OCI-LY7 (cell line): ENCODE results near the gene DYNLL1. TPM values are rescaled to one million over a fixed set of nuclear protein-coding genes. Genes with fewer than 3 reads are reported as not detected.
"Not testable (repeated sequence)": the region's sequence is repeated elsewhere in the genome, so short reads cannot be mapped to it uniquely, and the experiment has no call there.

ENCODE experiments used
- BruUV-seq: library from RNA; stranded (reverse); fragments of 400-500 nt; replicated peaks from 2 replicates; lab custom pipeline; 2021; lab: Mats Ljungman, UMichigan
- CTCF ChIA-PET: fragments of 300-600 bp; sonication (Branson Sonifier 250); formaldehyde crosslinking; loops from one replicate; lab custom pipeline; 2022; ENCODE audit warnings: antibody characterized with exemption; ENCODE audit not compliant: unreplicated experiment; lab: Charles Lee
- POLR2A ChIA-PET: fragments of 300-600 bp; sonication (Branson Sonifier 250); formaldehyde crosslinking; loops from one replicate; lab custom pipeline; 2022; ENCODE audit warnings: antibody characterized with exemption; lab: Charles Lee
- DNase-seq: peaks from one replicate; pipeline ENCODE4 v3.0.0-alpha.2; 2015; ENCODE audit warnings: low spot score
- H2AFZ ChIP-seq: fragments of 200-600 bp; sonication (generic), shearing (Covaris generic); 2 replicates; pipeline ENCODE4 v1.6.1; 2014; ENCODE audit warnings: mild to moderate bottlenecking, antibody characterized with exemption, low read length, moderate library complexity
- H3K27ac ChIP-seq: fragments of 200-600 bp; sonication (generic); 2 replicates; pipeline ENCODE4 v1.5.1; 2014; ENCODE audit warnings: mixed run types, low read depth, mild to moderate bottlenecking, moderate library complexity, low read length, inconsistent platforms; ENCODE audit not compliant: poor library complexity, severe bottlenecking
- H3K36me3 ChIP-seq: fragments of 200-600 bp; sonication (generic); 2 replicates; pipeline ENCODE4 v1.6.1; 2014; ENCODE audit warnings: mild to moderate bottlenecking, antibody characterized with exemption, low read length, moderate library complexity, mixed read lengths; ENCODE audit not compliant: insufficient read depth
- H3K4me1 ChIP-seq: fragments of 200-600 bp; sonication (generic); 2 replicates; pipeline ENCODE4 v1.5.1; 2014; ENCODE audit warnings: mild to moderate bottlenecking, low read length; ENCODE audit not compliant: insufficient read depth, poor library complexity, severe bottlenecking
- H3K4me2 ChIP-seq: fragments of 200-600 bp; sonication (generic); 2 replicates; pipeline ENCODE4 v1.6.1; 2014; ENCODE audit warnings: mild to moderate bottlenecking, low read length
- H3K4me3 ChIP-seq: fragments of 200-600 bp; sonication (generic); 2 replicates; pipeline ENCODE4 v1.5.1; 2014; ENCODE audit warnings: mild to moderate bottlenecking, low read depth, low read length; ENCODE audit not compliant: poor library complexity, severe bottlenecking
- H3K79me2 ChIP-seq: fragments of 200-600 bp; sonication (generic); 2 replicates; pipeline ENCODE4 v1.6.1; 2016; ENCODE audit warnings: low read depth, mild to moderate bottlenecking, low read length, moderate library complexity, mixed read lengths; ENCODE audit not compliant: insufficient read depth
- H3K9me2 ChIP-seq: fragments of 200-600 bp; sonication (generic); 2 replicates; pipeline ENCODE4 v1.6.1; 2016; ENCODE audit warnings: mild to moderate bottlenecking, low read length, mixed read lengths; ENCODE audit not compliant: insufficient read depth
- H3K9me3 ChIP-seq: fragments of 200-600 bp; sonication (generic); 2 replicates; pipeline ENCODE4 v1.6.1; 2014; ENCODE audit warnings: mild to moderate bottlenecking, mixed run types, low read length, mixed read lengths
- H4K20me1 ChIP-seq: fragments of 200-600 bp; sonication (generic); 2 replicates; pipeline ENCODE4 v1.6.1; 2014; ENCODE audit warnings: mild to moderate bottlenecking, antibody characterized with exemption, low read length, moderate library complexity, mixed read lengths; ENCODE audit not compliant: insufficient read depth
- CTCF ChIP-seq: fragments of 200-600 bp; sonication (generic); conservative IDR thresholded peaks from 2 replicates; pipeline ENCODE4 v1.5.1; 2014; ENCODE audit warnings: mild to moderate bottlenecking, antibody characterized with exemption, low read length, moderate library complexity, mixed read lengths
- EZH2phosphoT487 ChIP-seq: fragments of 200-600 bp; sonication (generic); IDR thresholded peaks from 2 replicates; pipeline ENCODE4 v1.6.1; 2018; ENCODE audit warnings: low read depth, borderline replicate concordance, mild to moderate bottlenecking, mixed run types, antibody characterized with exemption, low read length, moderate library complexity, mixed read lengths
- intact Hi-C: fragments of 100-400 bp; cut with micrococcal nuclease; formaldehyde crosslinking; loops from one replicate; pipeline ENCODE4 v1.10.0; 2022; ENCODE audit not compliant: unreplicated experiment
- total RNA-seq, 2 experiments: library from RNA; depleted of rRNA in 1 of 2; stranded (reverse); fragments of >200 nt in 1 of 2; shearing (Covaris generic) in 1 of 2; gene quantifications; 2 replicates each; pipeline ENCODE4 v1.2.3, GENCODE V29; 2014 to 2022

DYNLL1 gene
- total RNA-seq, 2 experiments from 2014 or later = 321 to 400 TPM

DNA sequence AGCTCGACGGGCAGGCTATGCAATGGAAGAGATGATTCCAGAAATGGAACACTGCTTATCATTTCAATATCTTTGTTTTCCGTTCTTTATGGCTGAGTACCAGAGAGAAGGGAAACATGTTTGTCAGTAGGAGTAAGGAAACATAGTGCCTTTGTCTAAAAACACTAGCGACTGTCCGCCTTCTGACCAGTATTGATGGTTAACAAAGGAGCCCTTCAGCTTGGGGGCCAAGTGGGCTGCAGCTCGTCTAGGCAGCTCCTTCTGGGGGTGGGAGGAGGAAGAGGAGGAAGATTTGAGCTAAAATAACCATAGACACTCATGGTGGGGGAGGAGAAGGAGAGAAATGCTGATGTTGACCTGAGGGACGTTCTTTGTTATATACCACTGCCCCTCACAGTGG, 18.1 kb downstream of the DYNLL1 start:
- Histone ChIP-seq H4K20me1 (no peaks in the 10 kb centered on the region), H3K9me3 (no peaks in the 10 kb centered on the region), H3K27ac (no peak overlapping the region), H3K79me2 (no peaks in the 10 kb centered on the region), H3K4me3 (no peak overlapping the region), H2AFZ (no peak overlapping the region), H3K4me1 (no peaks in the 10 kb centered on the region), H3K36me3 (peaks cover 54% of the 10 kb centered on the region), H3K9me2 (no peaks in the 10 kb centered on the region), H3K4me2 (no peak overlapping the region)
- BruUV-seq = no TSS peak
- ChIA-PET CTCF (no interaction called here), POLR2A (no interaction called here)
- DNase-seq = no peak
- no peak for TF ChIP-seq CTCF
- TF ChIP-seq EZH2phosphoT487 = no peak
- intact Hi-C loops = no loop called here

DNA sequence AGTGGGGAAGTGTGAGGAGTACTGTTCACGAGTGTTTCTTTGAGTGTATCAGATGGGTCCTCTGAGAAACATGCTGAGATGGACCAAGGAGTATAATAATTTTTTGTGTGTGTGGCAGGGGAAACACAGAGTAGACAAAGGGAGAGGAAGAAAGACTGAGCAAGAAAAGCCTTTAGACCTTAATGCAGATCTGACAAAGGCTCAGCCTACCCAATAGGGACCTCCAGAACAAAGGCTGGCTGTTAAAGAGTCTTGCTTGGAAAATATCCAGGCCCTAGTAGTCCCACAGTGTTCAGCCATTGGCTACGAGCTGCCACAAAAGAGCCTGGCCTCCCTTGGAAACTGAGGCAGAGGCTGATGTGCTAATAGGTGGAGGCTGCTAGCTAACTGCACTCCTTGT, 19.6 kb downstream of the DYNLL1 start:
- no peak for DNase-seq
- H3K79me2 ChIP-seq = no peaks in the 10 kb centered on the region
- no peaks in the 10 kb centered on the region for H3K9me3 ChIP-seq
- peaks cover 42% of the 10 kb centered on the region for H3K36me3 ChIP-seq
- H3K4me1 ChIP-seq = no peaks in the 10 kb centered on the region
- intact Hi-C loops = no loop called here
- POLR2A ChIA-PET = interaction anchor here (0.6 to 1.0 kb wide), 2 partner anchors 15 to 19 kb away, joined by 3 to 6 read pairs; no protein-coding TSS in a partner anchor
- no peaks in the 10 kb centered on the region for H4K20me1 ChIP-seq
- no peak overlapping the region for H2AFZ ChIP-seq
- no peak overlapping the region for H3K4me2 ChIP-seq
- BruUV-seq = no TSS peak
- CTCF ChIA-PET = no interaction called here
- no peak overlapping the region for H3K4me3 ChIP-seq
- no peak for TF ChIP-seq CTCF
- no peak for TF ChIP-seq EZH2phosphoT487
- no peak overlapping the region for H3K27ac ChIP-seq
- no peaks in the 10 kb centered on the region for H3K9me2 ChIP-seq

GRCh38 chr12:120519324-120519723, 23.4 kb downstream of the DYNLL1 start:
- CTCF ChIA-PET, POLR2A ChIA-PET, H3K4me2 ChIP-seq, H2AFZ ChIP-seq, H3K9me2 ChIP-seq, H3K4me3 ChIP-seq, H3K27ac ChIP-seq, H3K4me1 ChIP-seq, DNase-seq, BruUV-seq, H3K79me2 ChIP-seq, H4K20me1 ChIP-seq, intact Hi-C loops, H3K9me3 ChIP-seq: not testable (repeated sequence)
- H3K36me3 ChIP-seq = peaks cover 26% of the 10 kb centered on the region
